Activated T-helper 1 cell treated with Interleukin-2 at 50 U/mL for 16 hours (primary cell): ENCODE results near the gene PERCC1.

Experiments
- DNase-seq: peaks from one replicate; pipeline ENCODE4 v3.0.0-alpha.2; 2020; ENCODE audit warnings: low read depth

Gene PERCC1

GRCh38 chr16:1412847-1413246 lies 18.0 kb upstream of the PERCC1 start:
- DNase-seq: no peak

- peak; percentile 48 for DNase-seq
These were observed 17.0 kb upstream of the PERCC1 start for GRCh38 chr16:1413684-1414531.

GRCh38 chr16:1414532-1415260 lies 16.2 kb upstream of the PERCC1 start, which contains the start of gene UNKL:
Gene UNKL, minus strand, starts transcription at chr16:1414704. Its CDS starts 13 bp downstream, at chr16:1414691.
- DNase-seq: peak; percentile 80

- no peak for DNase-seq
These were observed 14.3 kb upstream of the PERCC1 start for GRCh38 chr16:1416521-1416941.

GRCh38 chr16:1420111-1420539 lies 10.8 kb upstream of the PERCC1 start:
- DNase-seq: no peak

- no peak for DNase-seq
These were observed 8.8 kb upstream of the PERCC1 start for GRCh38 chr16:1422076-1422475.

- no peak for DNase-seq
These were observed 6.8 kb upstream of the PERCC1 start for GRCh38 chr16:1424028-1424427.

GRCh38 chr16:1425616-1426370 lies 5.1 kb upstream of the PERCC1 start:
- DNase-seq: no peak

- no peak for DNase-seq
These were observed 4.0 kb upstream of the PERCC1 start for GRCh38 chr16:1426734-1427471.

- DNase-seq: no peak
These were observed 3.1 kb upstream of the PERCC1 start for GRCh38 chr16:1427473-1428461.

- DNase-seq: no peak
These were observed 2.4 kb upstream of the PERCC1 start for GRCh38 chr16:1428511-1428910.

- DNase-seq: no peak
These were observed 1.9 kb upstream of the PERCC1 start for GRCh38 chr16:1429012-1429411.

GRCh38 chr16:1429631-1430030 lies 1.2 kb upstream of the PERCC1 start:
- DNase-seq: no peak

GRCh38 chr16:1430214-1430758 lies 592 bp upstream of the PERCC1 start:
- no peak for DNase-seq

- DNase-seq: no peak
These were observed 806 bp downstream of the PERCC1 start for GRCh38 chr16:1431497-1432270.

GRCh38 chr16:1432388-1433262 lies 1.7 kb downstream of the PERCC1 start:
- DNase-seq: no peak

GRCh38 chr16:1433263-1433560 lies 2.3 kb downstream of the PERCC1 start:
- no peak for DNase-seq

- no peak for DNase-seq
These were observed 2.9 kb downstream of the PERCC1 start for GRCh38 chr16:1433756-1434155.
